ENCODE results near the gene NRL.

GRCh38 chr14:24119691-24120090, 4.9 kb upstream of the NRL start:
- TF ChIP-seq MYC (IDR thresholded peaks at IDR 0.05; ENCODE audit: low read depth, low read length) = no peak
- no peak for TF ChIP-seq POLR2A (IDR thresholded peaks at IDR 0.05; ENCODE audit: low read depth, low read length)
- no peak for TF ChIP-seq CTCF (IDR thresholded peaks at IDR 0.05; ENCODE audit: extremely low read depth in 1 of 2, insufficient read depth in 1 of 2, low read depth in 1 of 2, low read length in 2 of 2)
- TF ChIP-seq MAX (IDR thresholded peaks at IDR 0.05; ENCODE audit: insufficient read depth, insufficient read length) = no peak
- TF ChIP-seq FOS (IDR thresholded peaks at IDR 0.05; ENCODE audit: borderline replicate concordance, insufficient read depth, low read length) = no peak

All from endothelial cell of umbilical vein (primary cell).